ENCODE measurements around the gene REL.

DNA sequence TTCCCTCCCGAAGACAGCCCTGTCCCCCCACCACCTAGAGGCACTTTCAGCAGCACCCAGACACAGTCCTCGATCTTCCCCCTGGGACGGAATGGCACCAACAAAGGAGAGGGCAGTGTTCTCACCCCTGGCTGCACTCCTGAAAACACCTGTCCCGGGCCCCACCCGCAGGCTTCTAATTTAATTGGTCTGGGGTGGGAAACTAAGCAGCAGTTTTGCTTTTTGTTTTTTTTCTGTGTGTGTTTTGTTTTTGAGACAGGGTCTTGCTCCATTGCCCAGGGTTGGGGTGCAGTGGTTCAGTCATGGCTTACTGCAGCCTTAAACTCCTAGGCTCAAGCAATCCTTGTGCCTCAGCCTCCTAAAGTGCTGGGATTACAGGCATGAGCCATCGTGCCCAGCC is 38.4 kb upstream of the REL start:
- no peak for TF ChIP-seq CTCF (IDR thresholded peaks at IDR 0.05)
- TF ChIP-seq POLR2A (IDR thresholded peaks at IDR 0.05), result no peak
